ENCODE results near the gene F10. TPM values are rescaled to one million over a fixed set of nuclear protein-coding genes. Genes with fewer than 3 reads are reported as not detected.
"Not testable (repeated sequence)": the region's sequence is repeated elsewhere in the genome, so short reads cannot be mapped to it uniquely, and the experiment has no call there.

Gene F10
- polyA plus RNA-seq, 1 donor from 2014 or later = not detected

- Histone ChIP-seq H2AFZ (ENCODE audit: low read depth, low read length) (no peak overlapping the region), H3K9me2 (ENCODE audit: insufficient read depth, low read length) (no peaks in the 10 kb centered on the region), H3K9ac (ENCODE audit: low read length) (no peak overlapping the region), H3K36me3 (ENCODE audit: insufficient read depth, low read length) (no peaks in the 10 kb centered on the region), H4K20me1 (ENCODE audit: insufficient read depth) (no peaks in the 10 kb centered on the region), H3K4me3 (ENCODE audit: low read length) (no peak overlapping the region), H3K9me3 (ENCODE audit: low read length) (peaks cover 7% of the 10 kb centered on the region), H3F3A (ENCODE audit: insufficient read depth, low read length, poor library complexity, severe bottlenecking) (no peaks in the 10 kb centered on the region), H3K27me3 (ENCODE audit: insufficient read depth, low read depth, low read length) (peaks cover 22% of the 10 kb centered on the region), H3K27ac (ENCODE audit: low read length) (no peak overlapping the region), H3K79me2 (replicated peaks; ENCODE audit: insufficient read depth, low read length) (no peaks in the 10 kb centered on the region), H3K4me2 (ENCODE audit: low read length) (no peak overlapping the region)
- no peak for TF ChIP-seq CTCF (IDR thresholded peaks at IDR 0.05; ENCODE audit: poor library complexity, severe bottlenecking)
These were observed 15.8 kb upstream of the F10 start for GRCh38 chr13:113106711-113107351.

GRCh38 chr13:113108521-113108920 is 14.1 kb upstream of the F10 start:
- H3K9ac ChIP-seq (ENCODE audit: low read length); H3K9me2 ChIP-seq (ENCODE audit: insufficient read depth, low read length); H3K4me3 ChIP-seq (ENCODE audit: low read length); H3F3A ChIP-seq (ENCODE audit: insufficient read depth, low read length, poor library complexity, severe bottlenecking); H3K27ac ChIP-seq (ENCODE audit: low read length); H3K9me3 ChIP-seq (ENCODE audit: low read length); H4K20me1 ChIP-seq (ENCODE audit: insufficient read depth); H3K79me2 ChIP-seq (replicated peaks; ENCODE audit: insufficient read depth, low read length); H3K36me3 ChIP-seq (ENCODE audit: insufficient read depth, low read length); H3K4me2 ChIP-seq (ENCODE audit: low read length); H2AFZ ChIP-seq (ENCODE audit: low read depth, low read length): not testable (repeated sequence)
- peaks cover 22% of the 10 kb centered on the region for H3K27me3 ChIP-seq (ENCODE audit: insufficient read depth, low read depth, low read length)

- no peaks in the 10 kb centered on the region for H3K79me2 ChIP-seq (replicated peaks; ENCODE audit: insufficient read depth, low read length)
- peak overlapping the region; percentile 62 for H3K4me3 ChIP-seq (ENCODE audit: low read length)
- no peaks in the 10 kb centered on the region for H3F3A ChIP-seq (ENCODE audit: insufficient read depth, low read length, poor library complexity, severe bottlenecking)
- peaks cover 22% of the 10 kb centered on the region for H3K27me3 ChIP-seq (ENCODE audit: insufficient read depth, low read depth, low read length)
- H3K9me3 ChIP-seq (ENCODE audit: low read length) = peaks cover 7% of the 10 kb centered on the region
- H2AFZ ChIP-seq (ENCODE audit: low read depth, low read length) = no peak overlapping the region
- no peak overlapping the region for H3K4me2 ChIP-seq (ENCODE audit: low read length)
- no peaks in the 10 kb centered on the region for H3K36me3 ChIP-seq (ENCODE audit: insufficient read depth, low read length)
- H3K27ac ChIP-seq (ENCODE audit: low read length) = no peak overlapping the region
- H4K20me1 ChIP-seq (ENCODE audit: insufficient read depth) = no peaks in the 10 kb centered on the region
- no peaks in the 10 kb centered on the region for H3K9me2 ChIP-seq (ENCODE audit: insufficient read depth, low read length)
- no peak overlapping the region for H3K9ac ChIP-seq (ENCODE audit: low read length)
- TF ChIP-seq TAF1 (IDR thresholded peaks at IDR 0.05; ENCODE audit: low read depth) (no peak), EZH2 (IDR thresholded peaks at IDR 0.05; ENCODE audit: borderline replicate concordance, insufficient read depth, low read length, poor library complexity, severe bottlenecking) (peak; percentile 61), CTCF (IDR thresholded peaks at IDR 0.05; ENCODE audit: poor library complexity, severe bottlenecking) (no peak), RAD21 (conservative IDR thresholded peaks at IDR 0.05) (no peak), POLR2AphosphoS5 (IDR thresholded peaks at IDR 0.05) (no peak), REST (IDR thresholded peaks at IDR 0.05; ENCODE audit: borderline replicate concordance) (no peak), SMC3 (conservative IDR thresholded peaks at IDR 0.05; ENCODE audit: poor library complexity) (no peak), EP300 (conservative IDR thresholded peaks at IDR 0.05; ENCODE audit: poor library complexity, severe bottlenecking) (no peak)
These were observed 13.2 kb upstream of the F10 start for GRCh38 chr13:113109151-113110047.

Data from neural cell (in vitro differentiated cells).